Renal pelvis (tissue), 12 donors: ENCODE measurements around the gene DLX2. TPM values are rescaled to one million over a fixed set of nuclear protein-coding genes. Genes with fewer than 3 reads are reported as not detected.
"Not testable (repeated sequence)": the region's sequence is repeated elsewhere in the genome, so short reads cannot be mapped to it uniquely, and the experiment has no call there.

Experiments
- DNase-seq: peaks from one replicate; pipeline ENCODE4 v3.0.0-alpha.2; 2013
- long read RNA-seq, 16 experiments: transcript quantifications; one replicate each; lab custom pipeline, GENCODE V29; 2026
- polyA plus RNA-seq, 3 donors: library from polyadenylated mRNA; unstranded; fragments of 120-200 nt; gene quantifications; one replicate each; pipeline ENCODE4 v1.2.1, GENCODE V29; 2013; ENCODE audit not compliant: insufficient read length in 3 of 3

The DLX2 gene
- under 1 TPM in 2 of 3 donors, not detected in 1; 0.12 to 0.14 TPM for polyA plus RNA-seq
- long read RNA-seq, donor 1: 0 reads
- long read RNA-seq, donor 2: 0 reads
- long read RNA-seq, donor 3: 0 reads
- long read RNA-seq, donor 4: 0 reads
- long read RNA-seq, donor 5: 0 reads
- long read RNA-seq, donor 6: 0 reads
- long read RNA-seq, donor 7: 0 reads
- long read RNA-seq, donor 8: 0 reads
- long read RNA-seq, donor 9: 0 reads
- long read RNA-seq, donor 10: 0 reads
- long read RNA-seq, donor 11: 0 reads
- long read RNA-seq, donor 12: 0 reads
- long read RNA-seq, donor 13: 0 reads
- long read RNA-seq, donor 14: 0 reads
- long read RNA-seq, donor 15: 0 reads
- long read RNA-seq, donor 16: 0 reads

- peak; percentile 87 for DNase-seq
Observed at GRCh38 chr2:172102391-172103359, at the start of gene DLX2. DLX2 (minus strand) TSS chr2:172102900; CDS start chr2:172102538, 362 bp downstream.

- no peak for DNase-seq
Observed at GRCh38 chr2:172147944-172148650, 45.4 kb upstream of the DLX2 start.

DNA sequence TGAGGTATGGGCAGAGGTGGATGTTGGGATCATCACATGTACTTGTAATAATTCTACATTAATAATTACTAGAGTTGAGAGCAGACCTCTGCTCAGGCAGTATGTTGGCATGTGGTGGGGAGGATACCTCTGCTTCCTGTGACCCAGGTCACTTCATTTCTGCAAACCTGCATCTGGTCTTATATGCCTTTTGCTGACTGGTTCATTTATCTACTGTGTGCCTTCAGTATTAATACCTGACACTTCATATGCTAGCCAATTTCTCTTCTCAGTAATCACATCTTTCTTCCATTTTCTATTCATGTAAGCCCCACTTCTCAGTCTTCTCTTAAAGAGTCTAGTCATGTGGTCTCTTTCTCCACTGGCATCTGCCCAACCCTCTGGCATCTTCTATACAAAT is 41.1 kb upstream of the DLX2 start:
- no peak for DNase-seq

GRCh38 chr2:172138727-172139126 is 36.0 kb upstream of the DLX2 start:
- DNase-seq: not testable (repeated sequence)

- no peak for DNase-seq
Observed at GRCh38 chr2:172137943-172138342, 35.2 kb upstream of the DLX2 start.

- DNase-seq: no peak
Observed at GRCh38 chr2:172137109-172137508, 34.4 kb upstream of the DLX2 start.

GRCh38 chr2:172135446-172135845 is 32.7 kb upstream of the DLX2 start:
- DNase-seq: no peak

DNA sequence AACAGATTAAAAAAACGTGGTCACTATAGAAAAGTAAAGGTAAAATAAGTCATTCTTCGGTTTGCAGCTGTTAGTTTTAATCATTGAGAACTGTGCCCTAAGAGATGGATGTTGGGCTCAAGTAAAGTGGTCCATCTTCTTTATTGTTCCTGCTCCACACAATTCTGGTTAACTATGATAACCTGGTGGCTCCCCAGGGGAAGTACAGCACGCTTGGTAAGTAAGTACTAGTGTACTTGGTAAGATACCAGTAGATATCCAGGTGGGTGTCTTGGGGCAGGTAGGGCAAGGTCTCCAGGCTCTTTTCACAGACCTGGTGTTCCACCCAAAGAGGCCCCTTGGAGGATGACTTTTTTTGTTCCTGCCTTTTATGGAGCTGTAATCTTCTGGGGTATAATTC is 31.6 kb upstream of the DLX2 start:
- no peak for DNase-seq

DNA sequence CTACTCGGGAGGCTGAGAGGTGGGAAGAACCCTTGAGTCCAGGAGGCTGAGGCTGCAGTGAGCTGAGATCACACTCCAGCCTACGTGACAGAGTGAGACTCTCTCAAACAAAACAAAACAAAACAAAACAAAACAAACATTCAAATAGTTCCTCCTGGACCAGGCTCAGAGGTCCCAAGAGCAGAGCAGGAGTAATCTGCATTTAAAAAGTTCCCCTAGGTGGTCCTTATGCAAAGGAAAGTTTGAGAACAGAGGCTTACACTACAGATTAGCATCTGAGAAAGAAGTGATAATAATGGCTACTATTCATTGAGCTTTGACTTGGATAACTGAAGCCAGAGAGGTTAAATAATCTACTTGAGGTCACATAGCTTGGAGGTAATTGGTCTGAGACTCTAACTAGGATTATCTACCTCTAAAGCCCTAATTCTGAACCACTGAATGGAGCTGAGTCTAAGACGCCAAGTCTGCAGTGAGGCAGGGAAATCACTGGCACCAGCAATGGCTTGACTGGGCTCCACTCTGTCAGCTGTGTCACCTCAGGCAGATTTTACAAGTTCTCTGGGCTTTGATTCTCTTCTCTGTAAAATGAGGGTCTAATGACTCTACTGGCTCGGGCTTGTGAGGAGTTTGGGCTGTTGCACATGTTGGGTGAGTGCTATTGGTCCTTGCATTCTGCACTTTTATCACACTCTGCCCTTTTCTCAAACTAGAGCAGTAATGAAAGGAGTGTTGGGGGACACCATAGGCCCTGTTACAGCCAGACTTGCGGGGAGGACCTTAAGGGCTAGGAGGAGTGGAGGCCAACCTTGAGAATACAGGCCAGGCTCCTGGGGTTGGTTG is 29.2 kb upstream of the DLX2 start:
- DNase-seq: no peak

DNA sequence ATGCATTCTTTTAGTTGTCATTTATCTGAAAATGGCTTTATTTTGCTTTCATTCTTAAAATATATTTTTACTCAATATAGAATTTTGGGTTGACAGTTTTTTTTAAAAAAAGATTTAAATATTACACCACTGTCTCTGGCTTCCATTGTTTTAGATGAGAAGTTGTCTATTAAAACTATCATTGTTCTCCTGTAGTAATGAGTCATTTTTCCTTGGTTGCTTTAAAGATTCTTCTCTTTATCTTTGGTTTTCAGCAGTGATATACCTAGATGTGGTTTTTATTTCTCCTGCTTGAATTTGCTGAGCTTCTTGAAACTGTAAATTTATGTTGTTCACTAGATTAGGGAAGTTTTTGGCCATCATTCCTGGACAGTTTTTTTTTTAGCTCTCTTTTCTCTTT is 26.7 kb upstream of the DLX2 start:
- no peak for DNase-seq

GRCh38 chr2:172128484-172128883 is 25.8 kb upstream of the DLX2 start:
- DNase-seq: no peak

- no peak for DNase-seq
Observed at GRCh38 chr2:172120118-172120517, 17.4 kb upstream of the DLX2 start.

GRCh38 chr2:172119089-172119488 is 16.4 kb upstream of the DLX2 start:
- no peak for DNase-seq

GRCh38 chr2:172116107-172116506 is 13.4 kb upstream of the DLX2 start:
- no peak for DNase-seq

DNA sequence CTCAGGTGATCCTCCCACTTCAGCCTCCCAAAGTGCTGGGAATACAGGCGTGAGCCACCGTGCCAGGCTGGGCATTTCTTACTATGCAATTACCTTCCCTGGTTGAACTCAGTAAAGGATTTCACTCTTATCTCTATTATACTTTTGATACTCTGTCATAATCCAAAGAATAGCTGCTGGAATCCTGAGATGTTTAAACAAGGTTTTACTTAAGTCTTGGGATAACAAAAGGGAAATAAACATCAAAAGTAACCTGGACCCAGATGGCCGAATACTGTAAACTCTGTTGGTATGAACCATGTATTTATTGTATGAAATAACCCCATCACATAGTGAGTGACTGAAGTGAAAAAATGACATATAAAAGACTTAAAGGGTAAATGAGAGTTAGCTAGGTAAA is 11.9 kb upstream of the DLX2 start:
- no peak for DNase-seq

DNA sequence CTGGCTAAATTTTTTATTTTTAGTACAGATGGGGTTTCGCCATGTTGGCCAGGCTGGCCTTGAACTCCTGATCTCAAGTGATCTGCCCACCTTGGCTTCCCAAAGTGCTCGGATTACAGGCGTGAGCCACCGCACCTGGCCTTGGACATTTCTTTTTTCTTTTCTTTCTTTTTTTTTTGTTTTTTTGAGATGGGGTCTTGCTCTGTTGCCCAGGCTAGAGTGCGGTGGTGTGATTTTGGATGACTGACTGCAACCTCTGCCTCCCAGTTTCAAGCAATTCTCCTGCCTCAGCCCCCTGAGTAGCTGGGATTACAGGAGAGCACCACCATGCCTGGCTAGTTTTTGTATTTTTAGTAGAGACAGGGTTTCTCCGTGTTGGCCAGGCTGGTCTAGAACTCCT is 11.5 kb upstream of the DLX2 start:
- DNase-seq: not testable (repeated sequence)

DNA sequence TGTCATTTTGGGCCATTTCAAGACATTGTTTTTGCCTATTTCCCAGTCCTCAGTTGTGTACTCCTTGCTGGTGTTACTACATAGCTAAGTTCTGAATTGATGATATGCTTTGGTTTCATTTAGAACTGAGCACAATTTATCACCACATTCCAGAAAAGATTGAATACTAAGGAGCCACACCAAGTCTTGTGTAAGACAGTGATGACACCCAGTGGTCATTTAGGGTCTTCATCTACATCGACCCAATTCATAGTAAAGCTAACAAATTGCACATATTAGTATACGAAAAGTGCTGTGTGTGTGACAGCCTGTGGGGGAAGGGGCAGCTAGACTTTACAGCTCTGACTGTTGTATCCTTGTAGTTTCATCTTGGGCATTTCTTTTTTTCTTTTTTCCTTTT is 10.9 kb upstream of the DLX2 start:
- DNase-seq: no peak

- DNase-seq: no peak
Observed at GRCh38 chr2:172109988-172110811, 7.5 kb upstream of the DLX2 start.

DNA sequence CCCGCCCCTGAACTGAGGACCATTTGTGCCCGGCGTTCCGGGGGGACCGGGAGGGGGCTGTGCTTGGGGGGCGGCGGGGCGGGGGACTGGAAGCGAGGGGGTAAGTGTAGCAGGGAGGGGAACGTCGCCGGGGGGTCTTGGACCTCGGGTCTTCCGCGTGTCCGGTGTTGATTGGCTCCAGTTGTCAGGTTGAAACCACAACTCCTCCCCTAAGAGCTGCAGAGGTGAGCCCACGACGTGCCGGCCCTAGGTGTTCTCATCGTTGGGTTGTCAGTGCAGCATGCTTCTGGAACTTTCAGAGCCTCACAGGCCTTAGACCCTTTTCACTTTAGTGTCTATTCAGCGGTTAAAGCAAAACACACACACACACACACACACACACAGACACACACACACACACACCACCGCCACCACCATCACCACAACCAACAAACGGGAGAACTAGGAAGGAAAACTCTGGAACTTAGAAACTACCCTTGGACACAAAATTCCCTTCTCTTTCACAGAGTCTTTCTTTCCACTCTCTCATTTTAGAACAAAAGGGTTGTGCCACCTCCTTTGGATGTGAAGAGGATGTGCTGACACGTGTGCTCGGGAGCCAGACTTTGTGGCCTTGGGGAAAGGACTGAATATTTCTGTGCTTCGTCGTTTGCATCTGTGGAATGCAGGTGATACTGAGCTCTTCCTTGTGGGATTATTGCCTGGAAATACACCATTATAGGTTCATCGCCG is 6.7 kb upstream of the DLX2 start:
- DNase-seq: no peak

DNA sequence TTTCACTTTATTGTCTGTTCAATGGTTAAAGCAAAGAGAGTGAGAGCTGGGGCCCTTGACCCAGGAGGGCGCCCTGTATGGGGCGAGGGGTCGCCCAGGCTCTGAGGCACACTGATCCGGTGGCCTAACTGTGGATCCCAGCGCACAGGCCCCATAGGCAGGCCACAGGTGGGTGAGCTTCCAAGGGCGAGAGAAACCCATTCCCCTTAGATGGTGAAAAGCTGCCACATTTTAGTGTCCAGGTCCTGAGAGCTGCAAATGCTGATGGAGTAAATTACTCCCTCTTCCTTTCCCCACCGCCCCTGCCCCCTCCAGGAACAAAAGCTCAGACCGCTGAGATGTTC is 5.9 kb upstream of the DLX2 start:
- no peak for DNase-seq
